AG04449 (cell line): ENCODE data around the gene MPZL2.

Experiments used
- CTCF ChIA-PET: fragments of 350-600 bp; formaldehyde crosslinking; extraction: SDS; loops from one replicate; lab custom pipeline; 2021; ENCODE audit warnings: antibody characterized with exemption; lab: Yijun Ruan, JAX
- POLR2A ChIA-PET: fragments of 400-600, 350-600 bp; formaldehyde crosslinking; extraction: SDS; loops from one replicate; lab custom pipeline; 2020; ENCODE audit warnings: antibody characterized with exemption, inconsistent platforms; lab: Yijun Ruan, JAX
- DNase-seq: peaks from one replicate; pipeline ENCODE4 v3.0.0-alpha.2; 2010; ENCODE audit warnings: low read depth, low spot score
- H3K4me3 ChIP-seq: 2 replicates; pipeline ENCODE4 v1.5.1; 2011; ENCODE audit warnings: low read depth, mild to moderate bottlenecking, control low read depth, low read length
- CTCF ChIP-seq: IDR thresholded peaks from one replicate; pipeline ENCODE4 v1.5.1; 2011; ENCODE audit warnings: mild to moderate bottlenecking, moderate library complexity, low read length, control low read depth, inconsistent platforms; ENCODE audit not compliant: insufficient read depth; ENCODE audit errors: missing control alignments

MPZL2 gene

GRCh38 chr11:118240999-118241763 is 22.9 kb downstream of the MPZL2 start:
- TF ChIP-seq CTCF, result no peak
- no peak overlapping the region for H3K4me3 ChIP-seq
- ChIA-PET POLR2A (no interaction called here), CTCF (no interaction called here)
- no peak for DNase-seq

DNA sequence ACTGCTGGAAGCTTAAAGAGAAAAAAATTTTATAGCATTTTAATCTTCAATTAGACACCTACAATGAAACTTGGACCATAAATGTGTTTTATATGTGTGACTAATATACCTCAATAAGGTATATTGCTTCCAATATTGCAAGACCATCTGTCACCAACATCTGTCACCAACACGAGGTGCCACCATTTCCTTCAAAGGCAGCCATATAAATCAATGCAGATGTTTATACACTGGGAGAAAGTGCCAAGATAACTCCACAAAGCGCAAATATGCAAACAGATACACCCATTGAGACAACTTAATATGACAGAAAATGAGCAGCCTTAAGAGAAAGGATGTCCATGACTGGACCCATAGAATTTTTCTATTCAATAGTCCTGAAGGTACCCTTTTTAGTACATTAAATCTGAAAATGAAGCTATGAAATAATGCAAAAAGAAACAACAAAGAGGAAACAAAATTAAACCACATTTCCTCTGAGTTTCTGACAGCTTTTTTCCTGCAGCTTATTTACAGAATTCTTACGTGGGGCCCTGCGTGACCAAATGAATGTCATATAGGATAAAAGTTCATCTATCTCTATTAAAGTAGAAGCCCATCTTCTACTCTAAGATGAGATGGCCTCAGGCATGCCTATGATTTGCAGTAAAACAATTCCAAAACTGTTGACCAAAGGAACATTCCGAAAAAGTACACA is 24.4 kb downstream of the MPZL2 start:
- POLR2A ChIA-PET, result no interaction called here
- CTCF ChIA-PET, result interaction anchor here (0.9 kb wide), 1 partner anchor 95 kb away, joined by 4 read pairs; no protein-coding TSS in a partner anchor
- no peak for TF ChIP-seq CTCF
- no peak for DNase-seq
- H3K4me3 ChIP-seq, result no peak overlapping the region

DNA sequence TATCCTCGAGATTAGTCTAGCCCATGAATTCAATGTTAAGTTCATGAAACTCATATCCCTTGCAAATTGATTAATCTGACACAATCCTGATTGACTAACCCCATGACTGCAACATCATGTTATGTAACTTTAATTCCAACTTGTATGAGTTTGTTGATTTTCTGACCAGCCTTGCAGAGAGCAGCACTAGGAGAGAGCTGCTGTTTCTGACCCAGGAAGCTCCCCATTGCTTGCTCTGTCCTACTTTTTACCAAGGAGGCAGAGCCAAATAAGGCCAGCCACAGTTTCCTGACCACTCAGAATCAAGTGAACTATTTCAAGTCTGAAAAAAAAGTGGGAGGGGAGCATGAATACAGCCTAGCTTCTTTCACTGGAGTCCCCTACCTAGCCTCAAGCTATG is 25.2 kb downstream of the MPZL2 start:
- DNase-seq, result no peak
- no peak for TF ChIP-seq CTCF
- POLR2A ChIA-PET, result no interaction called here
- CTCF ChIA-PET, result no interaction called here
- no peak overlapping the region for H3K4me3 ChIP-seq

DNA sequence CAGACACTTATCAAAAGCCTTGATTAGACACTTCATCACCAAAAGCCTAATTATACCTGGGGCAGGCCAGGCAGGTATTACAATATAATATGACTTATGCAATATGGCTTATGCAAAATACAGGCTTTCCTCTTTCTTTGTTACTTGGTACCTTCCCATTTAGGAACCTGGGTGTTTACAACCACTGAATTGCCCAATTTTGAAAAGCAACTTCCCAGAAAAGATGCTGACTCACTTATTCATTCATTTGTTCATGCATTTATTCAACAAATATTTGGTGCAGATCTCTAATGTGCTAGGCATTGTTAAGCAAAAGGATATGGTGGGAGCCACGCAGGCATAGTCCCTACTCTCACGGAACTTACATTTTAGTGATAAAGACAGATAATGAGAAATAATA is 25.7 kb downstream of the MPZL2 start:
- POLR2A ChIA-PET, result no interaction called here
- CTCF ChIA-PET, result no interaction called here
- TF ChIP-seq CTCF, result no peak
- DNase-seq, result no peak
- H3K4me3 ChIP-seq, result no peak overlapping the region

- ChIA-PET CTCF (interaction anchor here (0.7 kb wide), 1 partner anchor 302 kb away, joined by 3 read pairs; no protein-coding TSS in a partner anchor), POLR2A (no interaction called here)
- no peak for DNase-seq
- H3K4me3 ChIP-seq, result no peak overlapping the region
- TF ChIP-seq CTCF, result no peak
Measured at GRCh38 chr11:118236170-118236569, 27.9 kb downstream of the MPZL2 start.

DNA sequence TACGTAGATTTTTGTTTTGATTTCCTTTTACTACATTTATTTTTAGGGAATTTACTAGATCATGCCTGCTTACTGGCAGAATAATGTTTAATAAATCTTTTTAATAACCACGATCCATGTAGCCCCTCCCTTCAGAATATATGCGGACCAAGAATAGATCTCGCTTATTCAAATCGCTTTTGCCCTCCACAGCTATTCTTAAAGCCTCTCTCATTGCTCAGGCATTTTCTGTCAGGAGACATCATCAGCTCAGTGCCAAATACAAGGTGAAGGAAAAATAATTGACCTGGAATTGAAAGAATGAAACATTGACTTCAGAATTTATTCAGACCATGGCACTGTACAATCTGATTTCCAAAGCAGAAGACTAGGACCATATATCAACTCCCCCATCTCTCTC is 29.3 kb downstream of the MPZL2 start:
- no peak for TF ChIP-seq CTCF
- CTCF ChIA-PET, result no interaction called here
- no peak for DNase-seq
- POLR2A ChIA-PET, result no interaction called here
- no peak overlapping the region for H3K4me3 ChIP-seq
